Measurements from ENCODE around the gene PCNX3. TPM values are rescaled to one million over a fixed set of nuclear protein-coding genes. Genes with fewer than 3 reads are reported as not detected.

PCNX3 gene
- total and polyA plus RNA-seq, 2 donors (not counting 1 experiment from before 2014, with no cell fraction given), result 8.0 to 14.7 TPM

DNA sequence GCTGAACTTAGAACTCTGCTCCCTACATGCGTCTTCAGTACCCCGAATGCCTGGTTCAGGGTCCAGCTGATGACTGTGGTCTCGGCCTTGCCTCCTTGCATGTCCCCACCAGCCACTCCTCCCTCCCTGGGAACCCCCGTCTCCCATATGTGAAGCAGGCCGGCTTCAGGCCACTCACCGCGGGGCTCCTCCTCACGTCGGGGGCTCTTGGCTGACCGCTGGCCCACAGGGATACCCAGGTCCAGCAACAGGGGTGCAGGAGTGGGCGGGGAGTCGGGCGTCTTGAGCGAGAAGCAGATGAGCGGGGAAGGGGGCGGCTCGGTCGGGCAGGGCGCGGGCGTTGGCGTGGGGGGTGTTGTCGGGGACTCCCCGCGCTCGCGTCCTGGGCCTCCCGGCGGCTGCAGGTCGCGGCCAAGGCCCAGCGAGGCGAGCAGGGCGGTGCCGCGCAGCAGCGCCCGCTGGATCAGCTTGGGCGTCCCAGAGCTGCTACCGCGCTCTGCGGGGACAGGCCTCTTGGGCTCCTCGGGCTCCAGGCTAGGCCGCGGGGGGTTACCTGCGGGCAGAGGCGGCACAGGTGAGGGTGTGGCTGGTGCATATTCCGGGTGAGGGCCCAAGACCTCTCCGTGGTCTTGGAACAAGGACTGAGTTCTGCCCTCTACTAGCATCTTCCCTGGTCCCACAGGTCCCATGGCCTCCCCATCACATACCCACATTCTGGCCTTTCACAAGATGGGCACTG, 16.2 kb upstream of the PCNX3 start:
- Histone ChIP-seq H3K4me3 (replicated peaks in 1 of 4; ENCODE audit: control extremely low read depth in 1 of 4, insufficient read depth in 1 of 4, low read depth in 3 of 4, low read length in 4 of 4) (no peak overlapping the region), H3K27me3 (ENCODE audit: control insufficient read depth, insufficient read depth, low read length) (no peaks in the 10 kb centered on the region), H4K20me1 (ENCODE audit: control insufficient read depth, extremely low read depth, insufficient read depth, low read length) (no peaks in the 10 kb centered on the region), H3K9ac (ENCODE audit: insufficient read depth, low read length) (no peak overlapping the region), H3K79me2 (ENCODE audit: control insufficient read depth, insufficient read depth, low read length) (no peaks in the 10 kb centered on the region), H3K27ac (ENCODE audit: insufficient read depth, low read length) (no peak overlapping the region), H3K4me2 (ENCODE audit: extremely low read depth, insufficient read depth, low read length) (no peak overlapping the region), H3K36me3 (ENCODE audit: control insufficient read depth, insufficient read depth, low read length) (peaks cover 16% of the 10 kb centered on the region), H3K9me3 (ENCODE audit: control insufficient read depth, insufficient read depth, low read depth, low read length) (no peaks in the 10 kb centered on the region), H2AFZ (ENCODE audit: low read length) (no peak overlapping the region), H3K4me1 (ENCODE audit: control insufficient read depth, extremely low read depth, insufficient read depth, low read length) (no peaks in the 10 kb centered on the region)
- no peak for DNase-seq (ENCODE audit: low read depth in 2 of 2)
- TF ChIP-seq, protein P1, sequence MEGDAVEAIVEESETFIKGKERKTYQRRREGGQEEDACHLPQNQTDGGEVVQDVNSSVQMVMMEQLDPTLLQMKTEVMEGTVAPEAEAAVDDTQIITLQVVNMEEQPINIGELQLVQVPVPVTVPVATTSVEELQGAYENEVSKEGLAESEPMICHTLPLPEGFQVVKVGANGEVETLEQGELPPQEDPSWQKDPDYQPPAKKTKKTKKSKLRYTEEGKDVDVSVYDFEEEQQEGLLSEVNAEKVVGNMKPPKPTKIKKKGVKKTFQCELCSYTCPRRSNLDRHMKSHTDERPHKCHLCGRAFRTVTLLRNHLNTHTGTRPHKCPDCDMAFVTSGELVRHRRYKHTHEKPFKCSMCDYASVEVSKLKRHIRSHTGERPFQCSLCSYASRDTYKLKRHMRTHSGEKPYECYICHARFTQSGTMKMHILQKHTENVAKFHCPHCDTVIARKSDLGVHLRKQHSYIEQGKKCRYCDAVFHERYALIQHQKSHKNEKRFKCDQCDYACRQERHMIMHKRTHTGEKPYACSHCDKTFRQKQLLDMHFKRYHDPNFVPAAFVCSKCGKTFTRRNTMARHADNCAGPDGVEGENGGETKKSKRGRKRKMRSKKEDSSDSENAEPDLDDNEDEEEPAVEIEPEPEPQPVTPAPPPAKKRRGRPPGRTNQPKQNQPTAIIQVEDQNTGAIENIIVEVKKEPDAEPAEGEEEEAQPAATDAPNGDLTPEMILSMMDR (conservative IDR thresholded peaks at IDR 0.05 in 1 of 2, IDR thresholded peaks at IDR 0.05 in 1 of 2; ENCODE audit: low read depth in 1 of 2, low read length in 2 of 2), result no peak
- no peak for TF ChIP-seq EZH2 (IDR thresholded peaks at IDR 0.05; ENCODE audit: low read length, missing control alignments)

DNA sequence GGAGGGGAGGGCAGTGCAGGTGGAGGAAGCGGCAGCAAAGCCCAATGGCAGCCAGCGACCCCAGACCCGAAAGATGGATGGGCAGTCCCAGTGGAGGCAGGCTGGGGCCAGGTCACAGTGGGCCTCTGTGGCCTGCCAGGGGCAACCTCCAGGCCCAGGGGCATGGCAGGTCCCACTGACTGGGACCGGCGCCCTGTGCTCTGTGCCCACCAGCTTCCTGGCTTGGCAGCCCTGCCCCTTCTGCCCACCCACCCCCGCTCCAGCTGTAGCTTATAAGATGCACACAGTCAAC, 15.7 kb upstream of the PCNX3 start:
- H3K4me2 ChIP-seq (ENCODE audit: extremely low read depth, insufficient read depth, low read length), result no peak overlapping the region
- H3K36me3 ChIP-seq (ENCODE audit: control insufficient read depth, insufficient read depth, low read length), result peaks cover 18% of the 10 kb centered on the region
- no peak for DNase-seq (ENCODE audit: low read depth in 2 of 2)
- H3K4me3 ChIP-seq (replicated peaks in 1 of 4; ENCODE audit: control extremely low read depth in 1 of 4, insufficient read depth in 1 of 4, low read depth in 3 of 4, low read length in 4 of 4), result no peak overlapping the region
- no peaks in the 10 kb centered on the region for H3K4me1 ChIP-seq (ENCODE audit: control insufficient read depth, extremely low read depth, insufficient read depth, low read length)
- no peak overlapping the region for H2AFZ ChIP-seq (ENCODE audit: low read length)
- no peaks in the 10 kb centered on the region for H4K20me1 ChIP-seq (ENCODE audit: control insufficient read depth, extremely low read depth, insufficient read depth, low read length)
- H3K27ac ChIP-seq (ENCODE audit: insufficient read depth, low read length), result no peak overlapping the region
- no peaks in the 10 kb centered on the region for H3K27me3 ChIP-seq (ENCODE audit: control insufficient read depth, insufficient read depth, low read length)
- no peaks in the 10 kb centered on the region for H3K79me2 ChIP-seq (ENCODE audit: control insufficient read depth, insufficient read depth, low read length)
- H3K9ac ChIP-seq (ENCODE audit: insufficient read depth, low read length), result no peak overlapping the region
- no peaks in the 10 kb centered on the region for H3K9me3 ChIP-seq (ENCODE audit: control insufficient read depth, insufficient read depth, low read depth, low read length)
- TF ChIP-seq, protein P1 (conservative IDR thresholded peaks at IDR 0.05 in 1 of 2, IDR thresholded peaks at IDR 0.05 in 1 of 2; ENCODE audit: low read depth in 1 of 2, low read length in 2 of 2), result no peak
- TF ChIP-seq EZH2 (IDR thresholded peaks at IDR 0.05; ENCODE audit: low read length, missing control alignments), result no peak

DNA sequence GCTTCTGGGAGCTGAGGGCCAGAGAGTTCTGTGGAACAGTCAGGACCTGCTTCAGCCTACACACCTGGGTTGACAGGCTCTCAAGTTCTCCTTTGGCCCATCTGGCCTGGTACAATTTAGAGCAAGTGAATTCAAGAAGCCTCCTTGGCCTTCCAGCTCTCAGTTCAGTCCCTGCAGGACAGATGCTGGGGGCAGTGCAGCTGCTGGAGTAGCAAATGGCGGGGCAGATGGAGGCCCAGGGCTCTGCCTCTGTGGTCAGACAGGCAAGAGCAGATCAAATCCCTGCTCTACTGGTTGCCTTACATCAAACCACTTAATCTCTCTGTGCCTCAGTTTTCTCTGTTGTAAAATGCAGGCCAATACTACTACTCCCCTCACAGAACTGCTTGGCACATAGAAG, 11.3 kb upstream of the PCNX3 start:
- DNase-seq (ENCODE audit: low read depth in 2 of 2), result no peak
- no peaks in the 10 kb centered on the region for H3K79me2 ChIP-seq (ENCODE audit: control insufficient read depth, insufficient read depth, low read length)
- peaks cover 3% of the 10 kb centered on the region for H3K4me1 ChIP-seq (ENCODE audit: control insufficient read depth, extremely low read depth, insufficient read depth, low read length)
- H3K9me3 ChIP-seq (ENCODE audit: control insufficient read depth, insufficient read depth, low read depth, low read length), result no peaks in the 10 kb centered on the region
- H3K9ac ChIP-seq (ENCODE audit: insufficient read depth, low read length), result no peak overlapping the region
- no peaks in the 10 kb centered on the region for H4K20me1 ChIP-seq (ENCODE audit: control insufficient read depth, extremely low read depth, insufficient read depth, low read length)
- peaks cover 21% of the 10 kb centered on the region for H3K36me3 ChIP-seq (ENCODE audit: control insufficient read depth, insufficient read depth, low read length)
- no peak overlapping the region for H3K27ac ChIP-seq (ENCODE audit: insufficient read depth, low read length)
- no peak overlapping the region for H3K4me3 ChIP-seq (replicated peaks in 1 of 4; ENCODE audit: control extremely low read depth in 1 of 4, insufficient read depth in 1 of 4, low read depth in 3 of 4, low read length in 4 of 4)
- no peaks in the 10 kb centered on the region for H3K27me3 ChIP-seq (ENCODE audit: control insufficient read depth, insufficient read depth, low read length)
- no peak overlapping the region for H2AFZ ChIP-seq (ENCODE audit: low read length)
- TF ChIP-seq, protein P1 (conservative IDR thresholded peaks at IDR 0.05 in 1 of 2, IDR thresholded peaks at IDR 0.05 in 1 of 2; ENCODE audit: low read depth in 1 of 2, low read length in 2 of 2), result no peak
- TF ChIP-seq EZH2 (IDR thresholded peaks at IDR 0.05; ENCODE audit: low read length, missing control alignments), result no peak
- no peak overlapping the region for H3K4me2 ChIP-seq (ENCODE audit: extremely low read depth, insufficient read depth, low read length)
